ENCODE measurements around the gene FBXL16.
"Not testable (repeated sequence)": the region's sequence is repeated elsewhere in the genome, so short reads cannot be mapped to it uniquely, and the experiment has no call there.

Gene FBXL16

GRCh38 chr16:705431-706188 is at the start of gene FBXL16:
FBXL16 (minus strand) TSS chr16:705801; CDS start chr16:697405, 8,396 bp downstream.
- no peaks in the 10 kb centered on the region for H3K9me3 ChIP-seq
- TF ChIP-seq, protein P1, sequence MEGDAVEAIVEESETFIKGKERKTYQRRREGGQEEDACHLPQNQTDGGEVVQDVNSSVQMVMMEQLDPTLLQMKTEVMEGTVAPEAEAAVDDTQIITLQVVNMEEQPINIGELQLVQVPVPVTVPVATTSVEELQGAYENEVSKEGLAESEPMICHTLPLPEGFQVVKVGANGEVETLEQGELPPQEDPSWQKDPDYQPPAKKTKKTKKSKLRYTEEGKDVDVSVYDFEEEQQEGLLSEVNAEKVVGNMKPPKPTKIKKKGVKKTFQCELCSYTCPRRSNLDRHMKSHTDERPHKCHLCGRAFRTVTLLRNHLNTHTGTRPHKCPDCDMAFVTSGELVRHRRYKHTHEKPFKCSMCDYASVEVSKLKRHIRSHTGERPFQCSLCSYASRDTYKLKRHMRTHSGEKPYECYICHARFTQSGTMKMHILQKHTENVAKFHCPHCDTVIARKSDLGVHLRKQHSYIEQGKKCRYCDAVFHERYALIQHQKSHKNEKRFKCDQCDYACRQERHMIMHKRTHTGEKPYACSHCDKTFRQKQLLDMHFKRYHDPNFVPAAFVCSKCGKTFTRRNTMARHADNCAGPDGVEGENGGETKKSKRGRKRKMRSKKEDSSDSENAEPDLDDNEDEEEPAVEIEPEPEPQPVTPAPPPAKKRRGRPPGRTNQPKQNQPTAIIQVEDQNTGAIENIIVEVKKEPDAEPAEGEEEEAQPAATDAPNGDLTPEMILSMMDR (IDR thresholded peaks at IDR 0.05): no peak
- no peak for DNase-seq
- H3K27me3 ChIP-seq: peaks cover 0 to 98% of the 10 kb centered on the region in 2 donors
- intact Hi-C loops (cut with DNase I; ENCODE audit: low total_unique reads): no loop called here
- H3K27ac ChIP-seq: no peak within 1 kb of the TSS
- H3K4me3 ChIP-seq: no peak within 1 kb of the TSS
- peaks cover 0 to 45% (median 18%) of the 10 kb centered on the region in 4 donors for H3K4me1 ChIP-seq
- H3K36me3 ChIP-seq: no peaks in the 10 kb centered on the region

DNA sequence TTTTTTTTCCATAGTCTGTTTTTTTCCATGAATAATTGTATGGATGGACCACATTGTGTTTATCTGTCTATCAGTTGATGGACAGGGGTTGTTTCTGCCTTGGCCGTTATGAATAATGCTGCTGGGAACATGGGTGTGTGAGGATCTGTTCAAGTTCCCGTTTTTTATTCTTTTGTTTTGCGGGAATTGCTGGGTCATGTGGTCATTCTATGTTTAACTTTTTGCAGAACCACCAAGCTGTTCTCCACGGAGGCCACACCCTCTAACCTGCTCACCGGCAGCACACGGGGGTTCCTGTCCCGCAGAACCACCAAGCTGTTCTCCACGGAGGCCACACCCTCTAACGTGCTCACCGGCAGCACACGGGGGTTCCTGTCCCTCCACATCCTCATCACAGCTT is 49.1 kb upstream of the FBXL16 start:
- Histone ChIP-seq H3K27ac (no peak overlapping the region), H3K36me3 (no peaks in the 10 kb centered on the region), H3K4me3 (no peak overlapping the region), H3K27me3 (peaks cover 0 to 10% of the 10 kb centered on the region in 2 donors), H3K4me1 (peaks cover 0 to 5% (median 0%) of the 10 kb centered on the region in 4 donors), H3K9me3 (no peaks in the 10 kb centered on the region)
- intact Hi-C loops (cut with DNase I; ENCODE audit: low total_unique reads): no loop called here
- no peak for DNase-seq
- TF ChIP-seq, protein P1 (IDR thresholded peaks at IDR 0.05): no peak

- DNase-seq; H3K27me3 ChIP-seq; H3K27ac ChIP-seq; intact Hi-C loops (cut with DNase I; ENCODE audit: low total_unique reads); H3K9me3 ChIP-seq; H3K4me1 ChIP-seq; H3K36me3 ChIP-seq; H3K4me3 ChIP-seq: not testable (repeated sequence)
Measured at GRCh38 chr16:754121-754607, 48.6 kb upstream of the FBXL16 start.

DNA sequence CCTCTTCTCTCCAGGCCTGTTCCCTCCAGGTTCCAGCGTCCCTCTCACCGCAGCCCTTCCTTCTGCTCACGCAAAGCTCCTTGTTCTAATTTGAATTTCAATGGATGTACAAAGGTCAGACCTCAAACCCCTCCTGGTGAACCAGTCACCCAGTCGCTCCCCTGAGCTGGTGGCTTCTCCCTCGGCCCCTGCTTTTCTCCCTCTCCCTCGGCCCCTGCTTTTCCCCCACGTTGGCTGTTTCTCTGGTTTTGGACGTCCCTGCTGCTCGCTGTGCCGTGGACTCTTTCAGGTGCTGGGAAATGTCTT is 46.4 kb upstream of the FBXL16 start:
- no peaks in the 10 kb centered on the region for H3K9me3 ChIP-seq
- intact Hi-C loops (cut with DNase I; ENCODE audit: low total_unique reads): no loop called here
- H3K27ac ChIP-seq: no peak overlapping the region
- no peak overlapping the region for H3K4me3 ChIP-seq
- H3K27me3 ChIP-seq: peaks cover 0 to 10% of the 10 kb centered on the region in 2 donors
- no peak for DNase-seq
- H3K36me3 ChIP-seq: no peaks in the 10 kb centered on the region
- peaks cover 0 to 5% (median 0%) of the 10 kb centered on the region in 4 donors for H3K4me1 ChIP-seq
- TF ChIP-seq, protein P1 (IDR thresholded peaks at IDR 0.05): no peak

DNA sequence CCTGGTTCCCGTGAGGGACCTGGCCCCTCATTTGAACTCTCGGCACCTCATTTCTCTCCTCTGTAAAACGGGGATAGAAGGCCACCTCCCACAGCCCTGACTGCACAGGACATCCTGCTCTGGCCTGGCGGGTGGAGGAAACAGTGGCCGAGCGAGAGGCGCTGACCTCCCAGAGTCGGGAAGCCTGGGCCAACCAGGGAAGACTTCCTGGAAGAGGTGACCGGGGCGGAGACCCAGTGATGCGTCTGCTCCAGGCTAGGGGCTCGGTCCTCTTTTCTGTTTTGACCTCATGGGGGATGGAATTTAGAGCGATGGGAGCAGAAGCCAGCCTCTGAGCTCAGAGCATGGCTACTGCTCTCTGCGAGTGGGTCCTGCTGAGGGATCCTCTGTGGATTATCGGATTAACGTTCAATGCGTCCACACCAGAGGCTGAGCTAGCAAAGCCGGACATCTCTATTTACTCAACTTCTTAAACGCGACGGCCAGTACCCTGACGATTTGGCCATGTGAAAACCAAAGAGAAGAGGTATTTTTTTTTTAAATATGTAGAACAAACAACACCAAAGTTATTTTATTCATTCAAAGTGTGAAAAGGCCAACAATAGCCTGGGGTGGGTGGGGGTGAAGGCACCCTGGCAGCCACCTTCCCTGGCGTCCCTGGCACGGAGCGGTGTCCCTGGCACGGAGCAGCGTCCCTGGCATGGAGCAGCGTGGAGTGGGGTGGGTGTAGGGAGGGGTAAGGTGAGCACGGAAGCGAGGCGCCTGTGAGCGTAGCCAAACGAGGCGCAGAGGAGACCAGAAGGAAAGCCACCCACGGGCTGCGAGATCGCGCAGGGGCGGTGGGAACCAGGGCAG is 45.8 kb upstream of the FBXL16 start:
- Histone ChIP-seq H3K27ac (no peak overlapping the region), H3K36me3 (no peaks in the 10 kb centered on the region), H3K4me3 (no peak overlapping the region), H3K4me1 (peaks cover 0 to 5% (median 0%) of the 10 kb centered on the region in 4 donors), H3K27me3 (peaks cover 0 to 10% of the 10 kb centered on the region in 2 donors), H3K9me3 (no peaks in the 10 kb centered on the region)
- TF ChIP-seq, protein P1 (IDR thresholded peaks at IDR 0.05): no peak
- DNase-seq: no peak
- intact Hi-C loops (cut with DNase I; ENCODE audit: low total_unique reads): no loop called here

DNA sequence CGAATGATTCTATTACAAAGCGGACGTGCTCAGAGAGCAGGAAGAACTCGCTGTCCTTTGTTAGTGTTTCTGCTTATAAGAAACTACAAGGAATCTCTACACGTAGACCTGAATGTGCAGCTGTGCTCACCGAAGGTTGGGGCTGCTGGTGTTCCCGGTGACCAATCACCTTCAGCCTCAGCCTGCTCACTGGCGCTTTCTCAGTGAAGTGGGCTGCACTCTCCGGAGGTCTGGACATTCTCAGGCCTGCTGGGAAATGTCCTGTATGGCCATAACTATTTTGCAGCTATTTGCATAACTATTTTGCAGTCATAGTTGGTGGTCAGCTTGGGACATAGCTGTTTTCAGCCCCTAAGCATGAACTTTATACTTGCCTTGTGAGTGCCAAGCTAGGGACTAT is 44.9 kb upstream of the FBXL16 start:
- TF ChIP-seq, protein P1 (IDR thresholded peaks at IDR 0.05): no peak
- Histone ChIP-seq H3K27ac (no peak overlapping the region), H3K9me3 (no peaks in the 10 kb centered on the region), H3K27me3 (peaks cover 0 to 9% of the 10 kb centered on the region in 2 donors), H3K4me1 (peaks cover 0 to 5% (median 0%) of the 10 kb centered on the region in 4 donors), H3K4me3 (no peak overlapping the region), H3K36me3 (no peaks in the 10 kb centered on the region)
- no peak for DNase-seq
- intact Hi-C loops (cut with DNase I; ENCODE audit: low total_unique reads): no loop called here
